HFF-Myc (cell line): Measurements from ENCODE around the gene BCAS3.
"Not testable (repeated sequence)": the region's sequence is repeated elsewhere in the genome, so short reads cannot be mapped to it uniquely, and the experiment has no call there.

Experiments
- DNase-seq: peaks from one replicate; pipeline ENCODE4 v3.0.0-alpha.2; 2011; ENCODE audit warnings: low read depth; ENCODE audit errors: extremely low read depth
- H3K4me3 ChIP-seq: replicated peaks from 2 replicates; pipeline ENCODE4 v1.5.1; 2011; ENCODE audit warnings: low read depth, mild to moderate bottlenecking, control low read depth, low read length
- TF ChIP-seq, protein P1 (sequence below): IDR thresholded peaks from 2 replicates; pipeline ENCODE4 v1.5.1; 2012; ENCODE audit warnings: mild to moderate bottlenecking, low read depth, low read length, control low read depth; ENCODE audit errors: missing control alignments

BCAS3 gene

DNA sequence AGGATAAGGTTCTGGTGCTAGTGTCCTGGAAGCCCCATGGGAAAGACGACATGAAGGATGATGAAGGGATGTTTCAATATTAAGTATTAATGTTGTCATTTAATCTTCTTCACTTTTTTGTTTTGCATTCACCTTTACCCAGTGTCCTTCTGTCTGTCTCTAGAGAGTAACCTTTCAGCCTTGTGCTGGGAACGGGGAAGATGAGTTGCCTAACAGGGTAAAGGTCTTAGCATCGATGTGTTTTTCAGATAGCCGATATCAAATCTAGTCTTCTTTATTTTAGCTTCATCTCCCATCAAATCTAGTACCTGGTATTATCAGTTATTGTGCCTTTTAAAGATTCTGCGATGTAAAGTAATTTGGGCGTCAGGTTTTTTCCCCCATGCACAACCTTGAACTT is 125.4 kb downstream of the BCAS3 start:
- no peak for DNase-seq
- TF ChIP-seq, protein P1, sequence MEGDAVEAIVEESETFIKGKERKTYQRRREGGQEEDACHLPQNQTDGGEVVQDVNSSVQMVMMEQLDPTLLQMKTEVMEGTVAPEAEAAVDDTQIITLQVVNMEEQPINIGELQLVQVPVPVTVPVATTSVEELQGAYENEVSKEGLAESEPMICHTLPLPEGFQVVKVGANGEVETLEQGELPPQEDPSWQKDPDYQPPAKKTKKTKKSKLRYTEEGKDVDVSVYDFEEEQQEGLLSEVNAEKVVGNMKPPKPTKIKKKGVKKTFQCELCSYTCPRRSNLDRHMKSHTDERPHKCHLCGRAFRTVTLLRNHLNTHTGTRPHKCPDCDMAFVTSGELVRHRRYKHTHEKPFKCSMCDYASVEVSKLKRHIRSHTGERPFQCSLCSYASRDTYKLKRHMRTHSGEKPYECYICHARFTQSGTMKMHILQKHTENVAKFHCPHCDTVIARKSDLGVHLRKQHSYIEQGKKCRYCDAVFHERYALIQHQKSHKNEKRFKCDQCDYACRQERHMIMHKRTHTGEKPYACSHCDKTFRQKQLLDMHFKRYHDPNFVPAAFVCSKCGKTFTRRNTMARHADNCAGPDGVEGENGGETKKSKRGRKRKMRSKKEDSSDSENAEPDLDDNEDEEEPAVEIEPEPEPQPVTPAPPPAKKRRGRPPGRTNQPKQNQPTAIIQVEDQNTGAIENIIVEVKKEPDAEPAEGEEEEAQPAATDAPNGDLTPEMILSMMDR, result no peak

DNA sequence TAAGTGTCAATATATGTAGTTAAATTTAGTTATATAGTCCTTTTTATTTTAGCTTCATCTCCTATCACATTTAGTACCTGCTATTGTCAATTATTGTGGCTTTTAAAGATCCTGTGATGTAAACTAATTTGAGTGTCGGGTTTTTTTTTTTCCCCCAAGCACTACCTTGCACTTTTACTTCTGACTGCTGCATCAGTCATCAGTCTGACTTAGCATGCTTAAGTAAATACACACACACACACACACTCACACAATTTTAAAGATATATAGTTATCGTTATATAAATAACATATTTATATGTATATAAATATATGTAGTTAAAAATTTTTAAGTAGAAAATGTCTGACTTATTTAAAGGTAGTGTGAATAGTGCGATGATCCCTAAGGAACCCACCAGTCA is 127.2 kb downstream of the BCAS3 start:
- DNase-seq, result no peak
- no peak overlapping the region for H3K4me3 ChIP-seq
- TF ChIP-seq, protein P1, result no peak

More for the DNA sequence above, 125.4 kb downstream of the BCAS3 start:
- no peak overlapping the region for H3K4me3 ChIP-seq

DNA sequence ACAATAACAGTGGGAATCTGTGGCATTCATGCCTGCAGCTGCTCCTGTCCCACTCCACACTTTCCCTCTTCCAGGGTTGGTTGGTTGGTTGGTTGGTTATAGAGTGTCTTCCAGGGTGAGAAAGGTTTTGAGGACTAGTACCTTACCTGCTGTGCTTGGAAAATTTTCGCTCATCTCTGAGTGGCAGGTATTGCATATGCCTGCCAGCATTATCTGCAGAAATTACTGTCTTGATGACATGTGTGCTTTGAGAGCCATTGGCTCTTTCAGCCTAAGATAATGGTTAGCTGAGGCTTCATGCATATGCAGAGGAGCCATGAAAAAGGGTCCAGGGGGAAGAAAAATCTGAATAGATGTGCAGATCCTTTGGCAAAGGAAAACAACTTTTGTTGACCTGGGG is 131.8 kb downstream of the BCAS3 start:
- no peak for DNase-seq
- TF ChIP-seq, protein P1, result no peak

DNA sequence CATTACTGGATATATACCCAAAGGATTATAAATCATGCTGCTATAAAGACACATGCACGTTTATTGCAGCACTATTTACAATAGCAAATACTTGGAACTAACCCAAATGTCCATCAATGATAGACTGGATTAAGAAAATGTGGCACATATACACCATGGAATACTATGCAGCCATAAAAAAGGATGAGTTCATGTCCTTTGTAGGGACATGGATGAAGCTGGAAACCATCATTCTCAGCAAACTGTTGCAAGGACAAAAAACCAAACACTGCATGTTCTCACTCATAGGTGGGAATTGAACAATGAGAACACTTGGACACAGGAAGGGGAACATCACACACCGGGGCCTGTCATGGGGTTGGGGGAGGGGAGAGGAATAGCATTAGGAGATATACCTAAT is 137.3 kb downstream of the BCAS3 start:
- DNase-seq, H3K4me3 ChIP-seq: not testable (repeated sequence)

More for the DNA sequence above, 131.8 kb downstream of the BCAS3 start:
- H3K4me3 ChIP-seq, result no peak overlapping the region

DNA sequence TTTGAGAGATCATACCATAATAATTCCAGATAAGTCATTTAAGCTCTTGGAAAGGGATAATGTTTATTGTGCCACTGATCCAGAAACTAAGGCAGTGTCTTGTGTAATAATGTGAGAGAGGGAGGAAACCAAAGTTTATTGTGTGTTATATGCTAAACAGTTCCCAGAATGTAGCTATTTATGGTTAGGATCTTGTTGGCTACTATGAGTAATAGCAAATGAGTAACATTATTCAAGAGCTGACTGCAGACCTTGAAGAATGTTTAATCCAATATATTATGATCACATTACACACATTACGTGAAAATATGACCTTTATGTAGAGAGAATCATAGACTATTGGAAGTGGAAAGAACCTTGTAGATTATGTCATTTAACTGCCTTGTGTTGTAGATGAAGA is 139.5 kb downstream of the BCAS3 start:
- DNase-seq, result peak; percentile 35
- H3K4me3 ChIP-seq, result no peak overlapping the region
- TF ChIP-seq, protein P1, result no peak

DNA sequence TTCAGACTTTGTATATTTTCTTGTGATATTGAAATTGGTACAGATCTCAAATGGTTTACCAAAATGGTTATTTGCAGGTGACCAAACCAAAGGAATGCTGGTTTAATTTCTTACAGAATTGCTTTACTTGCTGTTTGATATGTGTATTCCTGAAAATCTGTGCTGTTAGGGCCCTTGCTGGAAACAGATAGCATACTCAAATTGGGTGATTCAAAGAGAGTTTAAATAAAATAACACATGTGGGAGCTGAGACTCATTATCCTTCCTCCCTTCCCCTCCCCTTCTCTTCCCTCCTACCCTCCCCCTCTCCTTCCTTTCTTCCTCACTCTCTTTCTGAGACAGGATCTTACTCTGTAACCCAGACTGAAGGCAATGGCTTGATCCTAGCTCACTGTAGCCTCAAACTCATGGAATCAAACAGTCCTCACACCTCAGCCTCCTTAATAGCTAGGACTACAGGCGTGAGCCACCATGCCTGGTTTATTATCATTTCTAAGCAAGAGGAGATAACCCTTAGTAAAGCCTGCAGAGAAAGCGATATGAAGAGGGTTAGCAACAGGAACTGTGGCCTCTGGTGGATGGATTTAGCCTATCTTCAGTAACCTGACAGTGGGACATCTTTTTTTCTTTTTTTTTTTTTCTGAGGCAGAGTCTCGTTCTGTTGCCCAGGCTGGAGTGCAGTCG is 141.9 kb downstream of the BCAS3 start:
- no peak overlapping the region for H3K4me3 ChIP-seq
- TF ChIP-seq, protein P1, result no peak
- no peak for DNase-seq

DNA sequence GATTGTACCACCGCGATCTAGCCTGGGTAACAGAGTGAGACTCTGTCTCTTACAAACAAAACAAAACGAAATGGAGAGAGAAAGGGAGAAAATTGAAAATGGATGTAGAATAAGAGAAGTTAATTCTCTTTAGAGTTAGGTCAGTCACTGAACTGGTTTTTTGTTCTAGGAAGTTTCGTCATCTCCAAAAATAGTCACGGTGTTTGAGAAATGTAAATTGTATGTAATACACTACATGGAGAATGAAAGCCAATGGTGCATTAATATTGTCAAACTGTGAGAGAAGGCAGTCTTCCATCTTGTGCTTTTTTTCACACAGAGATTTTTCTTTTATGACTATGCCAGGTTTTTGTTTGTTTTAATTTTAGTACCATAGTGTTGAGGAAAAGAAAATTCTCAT is 145.9 kb downstream of the BCAS3 start:
- TF ChIP-seq, protein P1, result no peak
- DNase-seq, result no peak
- H3K4me3 ChIP-seq, result no peak overlapping the region
